IPS DF 4.7 (cell line): ENCODE data around the gene KRTAP9-3.
"Not testable (repeated sequence)": the region's sequence is repeated elsewhere in the genome, so short reads cannot be mapped to it uniquely, and the experiment has no call there.

Source experiments
- DNase-seq: peaks from one replicate; pipeline ENCODE4 v3.0.0-alpha.2; 2013; ENCODE audit warnings: low spot score; ENCODE audit errors: extremely low read depth

KRTAP9-3 gene, protein sequence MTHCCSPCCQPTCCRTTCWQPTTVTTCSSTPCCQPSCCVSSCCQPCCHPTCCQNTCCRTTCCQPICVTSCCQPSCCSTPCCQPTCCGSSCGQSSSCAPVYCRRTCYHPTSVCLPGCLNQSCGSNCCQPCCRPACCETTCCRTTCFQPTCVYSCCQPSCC

DNA sequence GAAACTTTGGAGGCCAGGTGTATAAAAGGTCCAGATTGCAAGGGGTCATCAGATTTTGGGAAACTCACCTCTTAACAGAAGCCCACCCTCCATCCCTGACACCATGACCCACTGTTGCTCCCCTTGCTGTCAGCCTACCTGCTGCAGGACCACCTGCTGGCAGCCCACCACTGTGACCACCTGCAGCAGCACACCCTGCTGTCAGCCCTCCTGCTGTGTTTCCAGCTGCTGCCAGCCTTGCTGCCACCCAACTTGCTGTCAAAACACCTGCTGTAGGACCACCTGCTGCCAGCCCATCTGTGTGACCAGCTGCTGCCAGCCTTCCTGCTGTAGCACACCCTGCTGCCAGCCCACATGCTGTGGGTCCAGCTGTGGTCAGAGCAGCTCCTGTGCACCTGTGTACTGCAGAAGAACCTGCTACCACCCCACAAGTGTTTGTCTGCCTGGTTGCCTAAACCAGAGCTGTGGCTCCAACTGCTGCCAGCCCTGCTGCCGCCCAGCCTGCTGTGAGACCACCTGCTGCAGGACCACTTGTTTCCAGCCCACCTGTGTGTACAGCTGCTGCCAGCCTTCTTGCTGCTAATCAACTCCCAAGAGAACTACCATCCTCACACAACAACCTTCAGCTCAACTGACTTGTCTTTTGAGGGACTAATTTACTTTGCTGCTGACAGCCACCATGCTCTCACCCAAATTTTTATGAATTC, at the start of gene KRTAP9-3:
Gene KRTAP9-3 (plus strand): TSS at position 51 of the 707 bp plus-strand sequence. CDS start 53 bp downstream, at position 104.
- not testable (repeated sequence) for DNase-seq

DNA sequence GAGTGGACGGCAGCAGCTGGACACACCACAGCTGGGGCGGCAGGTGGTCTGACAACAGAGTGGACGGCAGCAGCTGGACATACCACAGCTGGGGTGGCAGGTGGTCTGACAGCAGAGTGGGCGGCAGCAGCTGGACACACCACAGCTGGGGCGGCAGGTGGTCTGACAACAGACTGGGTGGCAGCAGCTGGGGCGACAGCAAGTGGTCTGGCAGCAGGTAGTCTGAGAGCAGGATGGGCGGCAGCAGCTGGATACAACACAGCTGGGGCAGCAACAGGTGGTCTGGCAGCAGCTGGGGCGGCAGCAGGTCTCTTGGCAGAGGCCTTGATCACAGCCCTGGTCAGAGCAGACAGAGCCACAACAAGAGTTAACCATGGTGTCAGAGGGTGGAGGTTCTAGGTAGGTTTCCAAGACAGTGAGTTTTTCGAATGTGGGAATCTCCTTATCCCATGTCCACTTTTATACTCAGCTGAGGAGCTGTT, 47.7 kb upstream of the KRTAP9-3 start, which contains the start of gene KRTAP4-1:
Gene KRTAP4-1 (minus strand): TSS at position 432 of the 482 bp plus-strand sequence. CDS start 57 bp downstream, at position 375.
- DNase-seq: no peak

DNA sequence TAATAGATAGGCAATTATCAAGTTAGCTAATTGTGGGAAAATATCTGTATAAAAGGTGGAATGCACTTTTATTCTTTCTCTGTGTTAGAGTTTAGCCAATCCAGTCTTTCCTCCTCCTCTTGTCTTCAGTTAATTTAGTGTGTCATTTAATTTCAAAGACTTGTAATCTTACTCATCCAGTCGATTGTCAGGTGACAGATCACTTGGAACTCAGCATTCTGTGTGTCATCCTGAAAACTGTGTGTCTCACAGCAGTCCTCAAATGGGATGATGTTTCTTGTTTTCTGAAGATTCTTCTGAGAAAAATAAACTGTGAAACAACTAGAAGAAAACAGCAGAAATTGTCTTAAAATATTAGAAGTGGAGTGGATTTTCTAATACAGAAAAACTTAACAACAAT, 47.2 kb upstream of the KRTAP9-3 start:
- no peak for DNase-seq

GRCh38 chr17:41186872-41187271, 45.4 kb upstream of the KRTAP9-3 start:
- no peak for DNase-seq

DNA sequence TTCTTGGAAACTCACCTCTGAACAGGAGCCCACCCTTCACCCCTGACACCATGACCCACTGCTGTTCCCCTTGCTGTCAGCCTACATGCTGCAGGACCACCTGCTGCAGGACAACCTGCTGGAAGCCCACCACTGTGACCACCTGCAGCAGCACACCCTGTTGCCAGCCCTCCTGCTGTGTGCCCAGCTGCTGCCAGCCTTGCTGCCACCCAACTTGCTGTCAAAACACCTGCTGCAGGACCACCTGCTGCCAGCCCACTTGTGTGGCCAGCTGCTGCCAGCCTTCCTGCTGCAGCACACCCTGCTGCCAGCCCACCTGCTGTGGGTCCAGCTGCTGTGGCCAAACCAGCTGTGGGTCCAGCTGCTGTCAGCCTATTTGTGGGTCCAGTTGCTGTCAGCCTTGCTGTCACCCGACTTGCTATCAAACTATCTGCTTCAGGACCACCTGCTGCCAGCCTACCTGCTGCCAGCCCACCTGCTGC, 42.4 kb upstream of the KRTAP9-3 start, which contains the start of gene KRTAP9-1:
Gene KRTAP9-1 (plus strand): TSS at position 51 of the 482 bp plus-strand sequence. CDS start 0 bp downstream, at position 51.
- DNase-seq: not testable (repeated sequence)

- no peak for DNase-seq
Observed at GRCh38 chr17:41190328-41190727, 41.9 kb upstream of the KRTAP9-3 start.

- DNase-seq: no peak
Observed at GRCh38 chr17:41196068-41196467, 36.2 kb upstream of the KRTAP9-3 start.

DNA sequence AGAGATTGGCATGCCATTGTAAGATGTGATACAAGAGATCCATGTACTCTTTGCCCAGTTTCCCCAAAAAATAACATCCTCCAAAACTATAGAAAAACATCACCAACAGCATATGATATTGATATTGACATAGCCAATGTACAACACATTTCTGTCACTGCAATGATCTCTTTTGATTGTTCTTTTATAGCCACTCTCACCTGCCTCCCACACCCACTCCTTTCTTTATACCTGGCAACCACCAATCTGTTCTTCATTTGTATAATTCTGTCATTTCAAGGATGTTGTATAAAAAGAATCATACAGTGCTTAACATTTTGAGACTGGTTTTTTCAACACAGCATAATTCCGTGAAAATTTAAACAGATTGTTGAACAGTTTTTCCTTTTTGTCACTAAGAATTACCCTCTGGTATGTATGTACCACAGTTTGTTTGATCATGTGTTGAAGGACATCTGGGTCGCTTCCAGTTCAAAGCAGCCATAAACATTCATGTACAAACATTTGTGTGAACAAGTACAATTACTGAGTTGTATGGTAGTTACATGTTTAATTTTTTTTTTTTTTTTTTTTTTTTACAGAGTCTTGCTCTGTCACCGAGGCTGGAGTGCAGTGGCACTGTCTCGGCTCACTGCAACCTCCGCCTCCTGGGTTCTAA, 32.7 kb upstream of the KRTAP9-3 start:
- DNase-seq: no peak

- no peak for DNase-seq
Observed at GRCh38 chr17:41211845-41212466, 20.3 kb upstream of the KRTAP9-3 start.

DNA sequence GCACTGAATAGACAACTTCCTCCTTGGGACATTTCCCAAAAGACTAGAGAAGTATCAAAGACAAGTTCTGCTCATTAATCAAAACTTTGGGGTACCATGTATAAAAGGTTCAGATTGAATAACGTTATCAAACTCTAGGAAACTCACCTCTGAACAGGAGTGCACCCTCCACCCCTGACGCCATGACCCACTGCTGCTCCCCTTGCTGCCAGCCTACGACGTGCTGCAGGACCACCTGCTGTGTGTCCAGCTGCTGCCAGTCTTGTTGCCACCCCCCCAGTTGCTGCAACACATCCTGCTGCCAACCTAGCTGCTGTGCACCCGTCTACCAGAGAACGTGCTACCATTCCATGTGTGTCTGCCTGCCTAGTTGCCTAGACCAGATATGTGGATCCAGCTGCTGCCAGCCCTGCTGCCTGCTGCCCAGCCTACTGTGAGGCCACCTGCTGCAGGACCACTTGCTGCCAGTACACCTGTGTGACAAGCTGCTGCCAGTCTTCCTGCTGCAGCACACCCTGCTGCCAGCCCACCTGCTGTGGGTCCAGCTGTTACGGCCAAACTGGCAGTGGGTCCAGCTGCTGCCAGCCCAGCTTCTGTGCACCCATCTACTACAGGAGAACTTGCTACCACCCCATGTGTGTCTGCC, 19.6 kb upstream of the KRTAP9-3 start:
- no peak for DNase-seq

GRCh38 chr17:41215681-41216080, 16.6 kb upstream of the KRTAP9-3 start:
- no peak for DNase-seq

DNA sequence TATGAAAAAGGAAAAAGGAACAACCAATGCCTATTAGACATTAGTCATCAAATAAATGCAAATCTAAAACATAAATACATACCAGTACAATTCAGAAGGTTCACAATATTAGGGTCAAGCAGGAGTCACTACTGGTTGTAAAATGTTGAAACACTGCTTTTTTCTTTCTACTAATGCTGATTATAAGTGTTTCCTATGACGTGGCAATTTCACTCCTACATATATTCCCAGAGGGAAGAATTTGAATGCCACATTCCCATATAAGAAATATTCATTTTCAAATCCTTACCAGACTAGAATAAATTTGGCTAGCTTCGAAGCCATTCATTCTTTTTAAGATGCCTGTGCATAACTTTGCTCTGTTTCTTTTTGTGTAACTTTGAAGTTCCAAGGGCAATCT, 8.4 kb upstream of the KRTAP9-3 start:
- DNase-seq: no peak

DNA sequence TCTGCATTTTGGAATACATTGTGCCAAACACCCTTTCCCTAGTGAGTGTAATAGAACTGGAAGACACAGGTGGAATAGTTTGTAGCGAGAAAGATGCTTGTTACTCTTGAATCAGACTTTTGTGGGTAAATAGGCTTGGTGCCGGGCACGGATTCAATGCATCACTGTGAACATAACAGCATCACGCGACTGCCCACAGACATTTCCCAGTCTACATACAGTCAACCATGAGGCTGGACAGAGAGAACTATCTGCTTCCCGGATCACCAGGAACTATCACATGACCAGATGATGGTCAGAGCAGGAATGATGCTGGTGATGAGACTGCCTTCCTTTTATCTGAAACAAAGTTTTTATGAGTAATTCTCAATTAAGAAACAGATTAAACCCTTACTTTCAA, 6.2 kb upstream of the KRTAP9-3 start:
- DNase-seq: no peak

GRCh38 chr17:41226598-41227095, 5.6 kb upstream of the KRTAP9-3 start, which contains the start of gene KRTAP9-2:
Gene KRTAP9-2 (plus strand): TSS chr17:41226648. CDS start chr17:41226655, 7 bp downstream.
- not testable (repeated sequence) for DNase-seq

GRCh38 chr17:41230094-41230493, 2.2 kb upstream of the KRTAP9-3 start:
- DNase-seq: no peak

DNA sequence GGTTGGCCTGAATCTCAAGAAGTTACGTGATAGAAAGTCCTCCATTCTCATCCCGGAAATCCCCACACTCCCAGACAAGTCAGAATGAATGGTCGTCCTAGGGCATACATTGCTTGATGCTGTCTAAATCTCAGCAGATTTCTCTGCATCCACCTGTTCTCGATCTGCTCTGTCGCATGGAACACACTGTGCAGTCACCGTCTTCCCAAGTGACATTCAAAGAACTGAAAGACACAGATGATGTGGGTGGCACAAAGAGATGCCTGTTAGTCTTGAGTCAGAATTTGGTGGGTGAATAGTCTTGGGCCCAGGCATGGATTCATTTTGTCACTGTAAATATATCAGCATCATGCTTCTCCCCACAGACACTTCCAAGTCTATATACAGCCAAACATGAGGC, 518 bp upstream of the KRTAP9-3 start:
- DNase-seq: no peak

DNA sequence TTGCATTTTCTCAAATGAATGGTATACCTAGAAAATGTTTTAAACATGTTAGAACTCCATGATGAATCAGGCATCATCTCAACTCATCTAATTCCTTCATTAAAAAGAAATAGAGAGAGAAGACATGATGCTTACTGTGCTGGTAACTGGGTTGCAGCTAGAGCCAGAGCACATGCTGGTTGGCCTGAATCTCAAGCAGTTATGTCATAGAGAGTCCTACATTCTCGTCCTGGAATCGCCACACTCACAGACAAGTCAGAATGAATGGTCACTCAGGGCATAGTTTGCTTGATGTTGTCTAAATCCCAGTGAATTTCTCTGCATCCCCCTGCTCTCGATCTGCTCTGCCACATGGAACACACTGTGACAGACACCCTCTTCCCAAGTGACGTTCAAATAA, 4.9 kb downstream of the KRTAP9-3 start:
- not testable (repeated sequence) for DNase-seq

DNA sequence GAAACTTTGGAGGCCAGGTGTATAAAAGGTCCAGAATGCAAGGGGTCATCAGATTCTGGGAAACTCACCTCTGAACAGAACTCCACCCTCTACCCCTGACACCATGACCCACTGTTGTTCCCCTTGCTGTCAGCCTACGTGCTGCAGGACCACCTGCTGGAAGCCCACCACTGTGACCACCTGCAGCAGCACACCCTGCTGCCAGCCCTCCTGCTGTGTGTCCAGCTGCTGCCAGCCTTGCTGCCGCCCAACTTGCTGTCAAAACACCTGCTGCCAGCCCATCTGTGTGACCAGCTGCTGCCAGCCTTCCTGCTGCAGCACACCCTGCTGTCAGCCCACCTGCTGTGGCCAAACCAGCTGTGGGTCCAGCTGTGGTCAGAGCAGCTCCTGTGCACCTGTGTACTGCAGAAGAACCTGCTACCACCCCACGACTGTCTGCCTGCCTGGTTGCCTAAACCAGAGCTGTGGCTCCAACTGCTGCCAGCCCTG, 5.7 kb downstream of the KRTAP9-3 start, which contains the start of gene KRTAP9-8:
Gene KRTAP9-8 (plus strand): TSS at position 51 of the 489 bp plus-strand sequence. CDS start 53 bp downstream, at position 104.
- DNase-seq: not testable (repeated sequence)

DNA sequence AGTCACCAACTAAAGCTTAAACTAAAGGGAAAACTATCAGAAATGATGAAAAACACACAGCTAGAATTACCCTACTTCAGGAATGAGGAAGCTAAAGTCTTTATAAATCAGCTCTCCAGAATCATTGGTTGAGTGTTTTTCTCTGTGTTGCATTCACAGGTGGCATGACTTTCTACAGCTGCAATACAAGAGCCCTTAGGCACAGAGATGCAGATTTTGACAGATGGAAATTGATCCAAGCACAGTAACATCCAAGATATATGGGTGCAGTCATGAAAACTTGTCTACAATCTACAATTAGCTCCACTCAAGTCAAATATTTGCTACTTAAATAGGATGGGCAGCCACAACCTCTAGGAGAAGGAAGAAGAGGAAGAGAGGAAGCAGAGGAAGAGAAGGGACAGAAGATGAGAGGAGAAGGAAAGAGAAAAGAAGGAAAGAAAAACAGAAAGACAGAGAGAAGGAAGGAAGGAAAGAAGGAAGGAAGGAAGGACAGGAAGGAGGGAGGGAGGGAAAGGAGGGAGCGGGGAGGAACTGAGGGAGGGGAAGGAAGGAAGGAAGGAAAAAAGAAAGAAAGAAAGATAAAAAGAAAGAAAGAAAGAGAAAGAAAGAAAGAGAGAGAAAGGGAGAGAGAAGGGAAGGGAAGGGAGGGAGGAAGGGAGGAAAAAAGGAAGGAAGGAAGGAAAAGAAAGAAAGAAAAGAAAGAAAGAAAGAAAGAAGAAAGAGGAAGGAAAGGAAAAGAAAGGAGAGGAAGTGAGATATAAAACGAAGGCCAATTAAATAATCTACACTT, 14.9 kb downstream of the KRTAP9-3 start:
- DNase-seq: not testable (repeated sequence)
